Naive B cell (primary cell): ENCODE measurements around the gene SKAP2. TPM values are rescaled to one million over a fixed set of nuclear protein-coding genes. Genes with fewer than 3 reads are reported as not detected.

Experiments
- ATAC-seq, 2 donors: fragments of 150-1000 bp; cut with Tn5 transposase; 2 replicates each; pipeline ENCODE4 v1.10.0; 2021; ENCODE audit warnings: low read depth in 2 of 2, mild to moderate bottlenecking in 2 of 2, moderate library complexity in 2 of 2
- DNase-seq: peaks from one replicate; pipeline ENCODE4 v3.0.0; 2022
- H3K27ac Mint-ChIP-seq, 6 donors: one replicate each; pipeline ENCODE4 v1.8.0; 2020 to 2022; ENCODE audit warnings: mild to moderate bottlenecking in 6 of 6, mixed read lengths in 6 of 6, moderate library complexity in 5 of 6, inconsistent platforms in 2 of 6
- H3K27me3 Mint-ChIP-seq, 3 donors: one replicate each; pipeline ENCODE4 v1.8.0; 2021 to 2022; ENCODE audit warnings: mixed read lengths in 3 of 3, mild to moderate bottlenecking in 1 of 3
- H3K36me3 Mint-ChIP-seq, 2 donors: one replicate each; pipeline ENCODE4 v1.8.0; 2020 to 2022; ENCODE audit warnings: mixed read lengths in 2 of 2, inconsistent platforms in 1 of 2, mild to moderate bottlenecking in 1 of 2
- H3K4me1 Mint-ChIP-seq, 3 donors: one replicate each; pipeline ENCODE4 v1.8.0; 2020 to 2022; ENCODE audit warnings: mixed read lengths in 3 of 3, inconsistent platforms in 1 of 3, mild to moderate bottlenecking in 1 of 3, moderate library complexity in 1 of 3
- H3K4me3 Mint-ChIP-seq, 8 donors: one replicate each; pipeline ENCODE4 v1.8.0; 2020 to 2022; ENCODE audit warnings: mild to moderate bottlenecking in 8 of 8, mixed read lengths in 8 of 8, moderate library complexity in 8 of 8, inconsistent platforms in 2 of 8
- H3K9me3 Mint-ChIP-seq, 7 donors: one replicate each; pipeline ENCODE4 v1.8.0; 2020 to 2022; ENCODE audit warnings: mixed read lengths in 7 of 7, mild to moderate bottlenecking in 5 of 7, inconsistent platforms in 2 of 7, moderate library complexity in 1 of 7
- polyA plus RNA-seq, 6 donors: library from polyadenylated mRNA; unstranded; fragments of 300-500 nt; fragmentation: Illumina TruSeq; gene quantifications; one replicate each; pipeline ENCODE4 v1.2.3, GENCODE V29; 2021; ENCODE audit warnings: low read depth in 6 of 6

The SKAP2 gene
- polyA plus RNA-seq, 6 donors from 2014 or later: 122 to 192 (median 157) TPM

DNA sequence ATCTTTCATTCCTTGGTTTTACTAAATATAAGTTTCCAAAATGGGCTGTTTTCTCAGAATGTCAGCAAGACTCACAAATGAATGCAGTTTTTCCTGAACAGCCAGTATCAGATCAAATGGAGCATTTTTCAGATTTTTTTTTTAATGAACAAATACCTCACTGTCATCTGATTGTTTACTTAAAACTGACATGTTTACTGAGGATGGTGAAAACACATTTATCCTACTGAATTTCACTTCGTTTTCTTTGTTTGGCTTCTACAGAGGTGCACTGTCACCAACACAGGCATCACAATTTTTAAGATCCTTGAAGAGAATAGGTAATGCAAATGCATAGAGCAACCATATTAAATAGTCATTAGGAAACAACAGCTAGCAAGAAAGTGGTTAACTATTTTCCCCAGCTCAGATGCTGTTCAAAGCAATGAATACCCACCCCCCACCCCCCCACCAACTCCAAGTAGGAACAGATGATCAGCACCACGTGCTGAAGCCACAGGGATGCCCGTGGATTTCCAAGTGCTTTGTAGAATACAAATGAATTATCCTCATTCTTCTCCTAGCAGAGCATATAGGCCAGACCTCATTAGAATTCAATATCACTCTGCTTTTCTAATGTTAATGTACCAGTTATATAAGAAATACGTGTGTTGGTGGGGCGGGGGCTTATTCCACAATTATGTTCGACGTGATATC lies 205.9 kb downstream of the SKAP2 start:
- Mint-ChIP-seq H3K9me3 (no peaks in the 10 kb centered on the region), H3K4me1 (no peaks in the 10 kb centered on the region), H3K27me3 (no peaks in the 10 kb centered on the region), H3K36me3 (no peaks in the 10 kb centered on the region), H3K27ac (no peak overlapping the region), H3K4me3 (no peak overlapping the region)
- DNase-seq: no peak
- no peak for ATAC-seq

DNA sequence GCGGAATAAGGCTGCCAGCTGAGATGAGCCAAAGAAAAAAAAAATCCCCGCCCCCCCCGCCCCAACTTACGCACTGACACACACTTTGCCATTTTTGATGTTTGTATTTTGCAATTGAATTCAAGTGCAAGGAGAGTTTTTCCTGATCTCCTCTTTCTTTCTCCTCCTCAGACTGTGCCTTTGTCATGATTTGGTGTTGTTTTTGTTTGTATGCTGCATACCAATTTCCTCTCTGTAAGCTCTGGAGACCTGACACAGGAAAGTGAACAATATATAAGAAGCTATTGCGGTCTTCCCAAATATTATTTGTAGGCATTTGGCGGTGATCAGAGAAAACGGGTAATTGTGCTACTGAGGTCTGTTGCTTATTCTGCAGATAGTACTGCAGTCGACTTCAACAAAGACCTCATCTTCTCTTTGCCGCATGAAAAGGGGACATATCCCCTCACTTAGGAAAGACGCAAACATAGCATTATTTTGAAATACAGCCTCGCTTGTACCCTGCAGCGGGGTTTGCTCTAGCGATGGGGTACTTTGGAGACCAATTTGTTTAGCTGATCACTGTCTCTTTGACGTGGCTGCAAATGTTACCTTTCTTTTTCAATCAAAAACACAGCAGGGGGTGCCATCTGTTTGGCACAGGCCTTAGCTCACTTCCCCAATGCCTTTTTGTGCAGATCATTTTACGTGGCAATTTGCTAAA lies 206.6 kb downstream of the SKAP2 start:
- Mint-ChIP-seq H3K9me3 (no peaks in the 10 kb centered on the region), H3K4me3 (no peak overlapping the region), H3K4me1 (no peaks in the 10 kb centered on the region), H3K27ac (no peak overlapping the region), H3K27me3 (no peaks in the 10 kb centered on the region), H3K36me3 (no peaks in the 10 kb centered on the region)
- ATAC-seq (no peak), DNase-seq (no peak)

DNA sequence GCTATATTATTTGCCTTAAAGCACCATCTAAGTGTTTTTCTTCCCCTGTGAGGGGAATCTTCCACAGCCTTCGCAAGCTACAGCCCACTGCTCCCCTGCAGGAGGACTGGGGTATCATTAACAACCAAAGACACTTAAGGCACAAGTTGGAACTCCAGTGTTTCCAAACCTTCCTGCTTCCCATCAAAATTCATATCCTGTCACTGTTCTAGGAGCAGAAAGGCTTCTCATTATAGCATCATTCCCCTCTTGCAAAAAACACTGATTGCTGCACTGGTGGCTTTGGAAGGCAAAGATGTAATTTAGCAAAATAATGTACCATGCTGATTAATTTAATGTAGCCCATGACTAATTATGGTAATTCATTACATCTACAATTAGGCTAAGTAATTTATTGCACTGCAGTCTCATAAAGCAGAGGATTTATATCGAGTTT lies 207.2 kb downstream of the SKAP2 start:
- H3K4me3 Mint-ChIP-seq: no peak overlapping the region
- peaks cover 0 to under 1% of the 10 kb centered on the region in 2 donors for H3K36me3 Mint-ChIP-seq
- DNase-seq (no peak), ATAC-seq (no peak)
- no peaks in the 10 kb centered on the region for H3K4me1 Mint-ChIP-seq
- no peaks in the 10 kb centered on the region for H3K9me3 Mint-ChIP-seq
- H3K27ac Mint-ChIP-seq: peak overlapping the region in 1 of 6 donors; percentile 1
- no peaks in the 10 kb centered on the region for H3K27me3 Mint-ChIP-seq

DNA sequence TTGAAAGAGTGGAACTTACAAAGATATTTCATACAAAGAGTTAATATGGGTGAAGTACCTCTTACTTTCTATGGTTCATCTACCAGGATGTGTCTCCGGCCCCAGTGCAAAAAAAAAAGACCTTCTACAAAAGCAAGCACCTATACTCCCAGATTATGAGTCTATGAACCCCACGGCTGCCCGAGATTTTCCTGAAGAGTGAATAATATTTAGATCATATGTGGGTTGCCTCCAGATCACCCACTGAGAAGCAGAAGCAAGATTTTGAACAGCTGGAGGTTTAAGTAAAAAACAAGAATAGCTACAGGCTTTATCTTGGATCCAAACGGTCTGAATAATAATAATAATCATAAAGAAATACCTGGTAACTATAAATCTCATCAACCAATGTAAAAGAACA lies 207.7 kb downstream of the SKAP2 start:
- no peak for ATAC-seq
- no peaks in the 10 kb centered on the region for H3K27me3 Mint-ChIP-seq
- no peak overlapping the region for H3K4me3 Mint-ChIP-seq
- peaks cover 0 to 5% of the 10 kb centered on the region in 2 donors for H3K36me3 Mint-ChIP-seq
- H3K4me1 Mint-ChIP-seq: no peaks in the 10 kb centered on the region
- no peaks in the 10 kb centered on the region for H3K9me3 Mint-ChIP-seq
- no peak overlapping the region for H3K27ac Mint-ChIP-seq
- DNase-seq: no peak

DNA sequence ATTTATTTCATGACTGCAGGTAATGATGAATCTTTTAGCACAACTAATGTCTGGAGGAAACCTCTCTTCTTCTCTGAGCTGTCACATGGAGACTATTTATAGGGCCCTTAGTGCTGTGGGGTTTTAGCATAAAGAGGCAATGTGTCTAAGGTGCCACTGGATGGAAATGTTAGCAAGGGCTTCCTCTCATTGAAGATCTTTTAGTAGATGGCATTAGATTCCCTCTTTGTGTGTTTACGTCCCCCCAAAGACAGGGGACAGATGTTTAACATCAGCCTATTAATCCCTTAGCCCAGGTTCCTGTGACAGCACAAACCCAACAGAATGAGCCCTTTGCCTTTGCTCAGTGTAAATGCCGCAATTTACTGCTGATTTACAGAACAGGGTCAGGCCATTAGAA lies 208.6 kb downstream of the SKAP2 start:
- no peaks in the 10 kb centered on the region for H3K27me3 Mint-ChIP-seq
- H3K4me1 Mint-ChIP-seq: no peaks in the 10 kb centered on the region
- DNase-seq (no peak), ATAC-seq (no peak)
- H3K9me3 Mint-ChIP-seq: no peaks in the 10 kb centered on the region
- no peak overlapping the region for H3K27ac Mint-ChIP-seq
- no peak overlapping the region for H3K4me3 Mint-ChIP-seq
- peaks cover 0 to 6% of the 10 kb centered on the region in 2 donors for H3K36me3 Mint-ChIP-seq

DNA sequence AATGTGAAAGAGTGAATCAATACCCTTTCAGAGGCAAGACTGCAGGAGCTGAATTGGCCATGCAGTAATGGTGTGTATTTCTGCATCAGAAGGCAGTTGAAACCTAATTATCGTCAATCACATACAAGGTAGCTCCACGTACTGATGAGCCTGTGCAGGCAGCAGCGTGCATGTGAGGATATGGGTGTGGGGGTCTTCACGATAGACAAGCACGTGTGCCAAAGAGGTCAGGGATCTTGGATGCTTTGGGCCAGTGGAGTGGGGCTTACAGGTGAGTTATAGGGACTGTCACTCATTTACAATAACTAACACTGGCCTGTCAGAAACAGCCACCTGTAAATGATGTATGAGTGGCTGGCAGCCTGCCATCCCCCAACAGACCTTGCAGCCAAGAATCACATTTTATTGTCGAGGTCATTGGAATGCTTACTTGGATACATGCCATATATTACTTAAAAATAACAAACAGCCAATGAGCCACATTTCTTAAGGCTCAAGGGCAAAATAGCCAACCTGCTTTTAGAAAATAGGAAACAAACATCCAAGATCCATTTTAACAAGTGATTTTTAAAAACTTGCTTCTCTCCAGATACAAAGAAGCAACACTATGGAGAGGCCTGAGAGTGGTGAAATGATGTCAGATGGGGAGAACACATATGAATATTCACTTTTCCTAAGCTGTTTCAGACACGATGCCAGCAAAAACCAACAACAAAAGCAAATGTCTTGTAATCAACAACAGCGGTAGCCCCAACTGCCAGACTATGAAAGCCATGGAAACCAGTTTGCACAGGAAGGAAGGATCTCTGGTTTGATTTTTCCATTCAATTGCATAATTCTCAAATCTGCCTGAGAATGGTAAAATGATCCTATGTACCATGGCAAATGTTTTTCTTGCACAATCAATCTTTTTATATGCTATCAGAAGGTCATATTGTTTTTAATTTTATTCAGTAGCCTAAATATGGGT lies 210.7 kb downstream of the SKAP2 start:
- H3K4me1 Mint-ChIP-seq: peaks cover 0 to 3% (median 0%) of the 10 kb centered on the region in 3 donors
- peaks cover 0 to 6% of the 10 kb centered on the region in 2 donors for H3K36me3 Mint-ChIP-seq
- H3K9me3 Mint-ChIP-seq: no peaks in the 10 kb centered on the region
- no peak overlapping the region for H3K4me3 Mint-ChIP-seq
- DNase-seq (no peak), ATAC-seq (no peak)
- no peaks in the 10 kb centered on the region for H3K27me3 Mint-ChIP-seq
- H3K27ac Mint-ChIP-seq: no peak overlapping the region

DNA sequence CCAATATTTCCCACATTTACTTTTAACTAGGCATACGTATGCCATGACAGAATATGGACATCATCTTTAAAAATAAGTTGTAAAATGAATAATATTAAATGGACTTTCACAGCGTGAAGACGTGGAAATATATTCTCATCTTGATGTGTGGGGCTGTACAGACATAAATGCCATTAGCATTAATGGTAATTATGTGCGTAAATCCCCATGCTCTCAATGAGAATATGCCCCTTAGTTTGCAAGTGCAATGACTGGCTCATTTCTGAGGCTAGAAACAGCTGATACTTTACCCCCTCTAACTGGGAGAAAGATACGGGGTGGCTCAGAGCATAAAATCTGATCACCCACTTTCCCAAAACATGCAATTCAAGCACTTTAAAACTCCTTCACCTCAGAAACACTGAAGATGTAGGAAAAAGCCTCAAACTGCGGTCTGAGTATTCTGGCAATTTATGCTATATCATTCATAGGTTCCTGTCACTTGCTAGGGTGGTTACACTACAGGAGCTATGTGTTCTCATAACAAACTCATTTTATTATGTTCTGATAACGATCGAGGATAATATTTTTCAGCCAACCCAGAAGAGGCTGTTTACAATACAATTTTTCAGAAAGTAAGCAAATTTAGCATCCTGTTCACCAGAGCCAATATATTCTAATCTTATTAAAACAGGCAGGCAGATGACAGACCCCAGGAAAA lies 211.8 kb downstream of the SKAP2 start:
- no peaks in the 10 kb centered on the region for H3K27me3 Mint-ChIP-seq
- H3K4me3 Mint-ChIP-seq: no peak overlapping the region
- H3K4me1 Mint-ChIP-seq: peaks cover 0 to 3% (median 0%) of the 10 kb centered on the region in 3 donors
- no peak for ATAC-seq
- H3K27ac Mint-ChIP-seq: no peak overlapping the region
- no peaks in the 10 kb centered on the region for H3K9me3 Mint-ChIP-seq
- peaks cover 0 to 6% of the 10 kb centered on the region in 2 donors for H3K36me3 Mint-ChIP-seq
- no peak for DNase-seq

DNA sequence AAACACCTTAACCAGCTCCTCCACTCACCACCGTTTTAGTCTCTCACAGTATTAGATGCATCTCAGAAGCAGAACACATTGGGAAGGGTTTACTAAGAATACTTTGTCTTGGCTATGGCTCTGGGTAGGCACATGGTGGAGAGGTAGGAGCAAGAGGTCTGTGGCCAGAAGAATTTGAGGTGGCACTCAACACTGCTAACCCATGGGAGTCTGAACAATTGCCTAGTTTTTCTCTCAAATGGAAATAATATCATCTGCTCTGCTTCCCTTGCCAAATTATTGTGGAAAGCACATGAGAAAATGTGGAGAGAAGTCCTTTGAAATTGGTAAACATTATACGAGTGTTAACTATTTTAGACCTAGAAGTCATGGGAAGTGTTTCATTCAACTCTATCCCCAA lies 214.3 kb downstream of the SKAP2 start:
- ATAC-seq: no peak
- H3K4me3 Mint-ChIP-seq: no peak overlapping the region
- H3K27me3 Mint-ChIP-seq: no peaks in the 10 kb centered on the region
- H3K27ac Mint-ChIP-seq: no peak overlapping the region
- H3K4me1 Mint-ChIP-seq: peaks cover 0 to 3% (median 0%) of the 10 kb centered on the region in 3 donors
- H3K36me3 Mint-ChIP-seq: peaks cover 0 to 6% of the 10 kb centered on the region in 2 donors
- DNase-seq: no peak
- no peaks in the 10 kb centered on the region for H3K9me3 Mint-ChIP-seq

DNA sequence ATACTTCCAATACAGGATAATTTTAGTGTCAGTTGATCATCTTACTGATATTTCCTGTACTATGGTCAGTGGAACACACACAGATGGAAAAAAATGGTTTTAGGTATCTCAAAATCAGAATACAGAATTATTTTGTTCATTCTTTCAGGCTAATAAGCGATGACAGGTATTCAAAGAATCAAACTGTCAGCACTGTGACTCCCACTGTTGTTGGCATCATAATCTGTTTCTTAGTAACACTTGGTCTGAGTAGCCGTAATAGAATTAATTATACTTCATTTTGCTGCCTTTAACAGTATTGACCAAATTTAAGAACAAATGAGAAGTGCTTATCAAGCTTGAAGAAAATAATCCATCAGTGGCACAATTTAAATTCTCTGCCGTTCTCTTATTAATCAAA lies 215.0 kb downstream of the SKAP2 start:
- no peak for ATAC-seq
- Mint-ChIP-seq H3K9me3 (no peaks in the 10 kb centered on the region), H3K27ac (no peak overlapping the region), H3K4me3 (no peak overlapping the region), H3K27me3 (no peaks in the 10 kb centered on the region), H3K4me1 (peaks cover 0 to 3% (median 0%) of the 10 kb centered on the region in 3 donors), H3K36me3 (peaks cover 0 to 6% of the 10 kb centered on the region in 2 donors)
- no peak for DNase-seq

DNA sequence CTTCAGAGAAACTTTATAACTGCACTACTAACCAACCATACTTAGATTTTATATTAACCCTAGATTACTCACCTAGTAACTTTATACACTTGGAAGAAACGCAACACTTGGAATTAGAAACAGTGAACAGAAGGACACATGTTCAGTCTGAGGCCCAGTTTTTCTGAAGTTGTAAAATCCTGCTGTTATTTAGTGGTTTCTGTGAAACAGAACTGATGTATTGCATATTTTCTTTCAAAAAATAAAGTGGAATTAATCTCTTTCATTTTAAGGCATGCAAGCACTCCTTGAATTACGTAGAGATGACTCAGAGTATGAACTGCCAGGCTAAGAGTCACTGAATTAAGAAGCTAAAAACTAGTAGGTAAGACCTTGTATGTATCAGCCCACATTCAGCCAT lies 215.8 kb downstream of the SKAP2 start:
- ATAC-seq: no peak
- H3K27me3 Mint-ChIP-seq: no peaks in the 10 kb centered on the region
- no peaks in the 10 kb centered on the region for H3K9me3 Mint-ChIP-seq
- peaks cover 0 to 3% (median 0%) of the 10 kb centered on the region in 3 donors for H3K4me1 Mint-ChIP-seq
- no peak overlapping the region for H3K4me3 Mint-ChIP-seq
- H3K36me3 Mint-ChIP-seq: peaks cover 0 to 6% of the 10 kb centered on the region in 2 donors
- no peak overlapping the region for H3K27ac Mint-ChIP-seq
- DNase-seq: no peak

DNA sequence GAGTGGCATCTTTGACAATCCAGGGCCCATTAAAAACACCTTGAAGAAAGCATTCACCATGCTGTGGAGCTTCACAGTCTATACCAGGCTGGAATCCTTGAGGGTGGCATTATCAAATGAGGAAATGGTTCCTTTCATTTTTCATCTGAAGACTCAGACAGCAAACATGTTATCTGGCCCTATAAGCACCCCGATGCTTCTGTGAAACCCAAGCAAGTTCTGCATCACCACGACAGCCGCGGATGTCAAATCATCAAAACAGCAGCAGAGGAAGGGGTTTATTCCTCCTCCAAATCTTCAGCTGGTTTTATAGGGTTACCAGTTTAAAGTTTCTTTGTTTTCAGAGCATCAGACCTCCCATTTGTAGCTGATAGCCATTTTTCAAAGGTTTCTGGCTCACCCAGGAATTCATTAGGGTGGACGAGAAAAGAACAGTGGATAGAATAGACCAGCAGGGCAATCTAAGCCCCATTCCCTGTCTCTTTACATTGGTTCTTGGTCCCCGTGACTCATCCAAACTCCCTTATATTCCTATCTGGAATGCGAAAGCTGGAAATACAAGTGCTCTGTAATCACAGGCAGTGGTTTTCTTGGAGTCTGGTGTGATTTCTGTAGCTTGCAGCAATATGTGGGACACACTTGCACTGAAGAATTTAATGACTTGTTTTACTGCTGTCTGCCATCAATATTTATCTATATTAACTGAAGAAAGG lies 217.9 kb downstream of the SKAP2 start:
- H3K4me3 Mint-ChIP-seq: no peak overlapping the region
- DNase-seq: no peak
- peaks cover 0 to 3% (median 0%) of the 10 kb centered on the region in 3 donors for H3K4me1 Mint-ChIP-seq
- no peaks in the 10 kb centered on the region for H3K36me3 Mint-ChIP-seq
- no peaks in the 10 kb centered on the region for H3K27me3 Mint-ChIP-seq
- peak overlapping the region in 1 of 6 donors; percentile 55 for H3K27ac Mint-ChIP-seq
- no peaks in the 10 kb centered on the region for H3K9me3 Mint-ChIP-seq
- no peak for ATAC-seq

DNA sequence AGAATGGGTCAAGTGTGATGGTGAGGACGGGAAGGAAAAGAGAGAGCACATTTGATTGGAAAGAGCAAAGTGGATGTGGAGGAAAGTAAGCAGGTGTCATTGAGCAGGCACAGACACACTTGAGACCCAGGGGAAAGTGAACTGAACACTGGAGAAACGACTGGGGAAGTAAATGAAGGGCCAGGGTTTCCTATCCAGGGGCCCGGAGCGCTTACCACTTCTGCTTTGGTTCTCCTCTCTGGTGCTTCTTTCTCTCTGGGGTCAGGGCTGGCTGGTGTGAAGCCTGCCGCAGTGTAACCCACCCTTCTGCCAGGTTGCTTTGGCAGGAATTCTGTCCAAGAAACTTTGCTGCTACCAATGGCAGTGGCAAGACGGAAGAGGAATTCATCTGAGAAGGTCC lies 219.3 kb downstream of the SKAP2 start:
- H3K4me3 Mint-ChIP-seq: no peak overlapping the region
- H3K4me1 Mint-ChIP-seq: peaks cover 0 to 3% (median 0%) of the 10 kb centered on the region in 3 donors
- H3K27me3 Mint-ChIP-seq: no peaks in the 10 kb centered on the region
- no peak overlapping the region for H3K27ac Mint-ChIP-seq
- H3K36me3 Mint-ChIP-seq: no peaks in the 10 kb centered on the region
- ATAC-seq (no peak), DNase-seq (no peak)
- no peaks in the 10 kb centered on the region for H3K9me3 Mint-ChIP-seq
